ENCODE results near the gene IL6.

DNA sequence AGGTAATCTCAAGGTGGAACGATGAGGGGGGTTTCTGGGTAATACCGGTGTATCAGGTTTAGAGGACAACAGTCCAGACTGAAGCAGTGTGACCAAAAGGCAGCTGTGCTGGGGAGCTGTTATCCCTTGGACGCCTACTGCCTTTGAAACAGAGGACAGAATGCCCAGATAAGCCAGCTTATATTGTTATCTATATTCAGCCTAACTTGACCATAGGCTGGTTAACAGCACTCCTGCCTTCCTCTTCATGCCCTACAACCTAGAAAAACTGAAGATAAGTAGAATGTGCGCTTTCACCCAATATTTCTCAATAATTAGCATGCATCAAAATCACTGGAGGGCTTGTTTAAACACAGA lies 44.9 kb downstream of the IL6 start:
- TF ChIP-seq, protein P1, sequence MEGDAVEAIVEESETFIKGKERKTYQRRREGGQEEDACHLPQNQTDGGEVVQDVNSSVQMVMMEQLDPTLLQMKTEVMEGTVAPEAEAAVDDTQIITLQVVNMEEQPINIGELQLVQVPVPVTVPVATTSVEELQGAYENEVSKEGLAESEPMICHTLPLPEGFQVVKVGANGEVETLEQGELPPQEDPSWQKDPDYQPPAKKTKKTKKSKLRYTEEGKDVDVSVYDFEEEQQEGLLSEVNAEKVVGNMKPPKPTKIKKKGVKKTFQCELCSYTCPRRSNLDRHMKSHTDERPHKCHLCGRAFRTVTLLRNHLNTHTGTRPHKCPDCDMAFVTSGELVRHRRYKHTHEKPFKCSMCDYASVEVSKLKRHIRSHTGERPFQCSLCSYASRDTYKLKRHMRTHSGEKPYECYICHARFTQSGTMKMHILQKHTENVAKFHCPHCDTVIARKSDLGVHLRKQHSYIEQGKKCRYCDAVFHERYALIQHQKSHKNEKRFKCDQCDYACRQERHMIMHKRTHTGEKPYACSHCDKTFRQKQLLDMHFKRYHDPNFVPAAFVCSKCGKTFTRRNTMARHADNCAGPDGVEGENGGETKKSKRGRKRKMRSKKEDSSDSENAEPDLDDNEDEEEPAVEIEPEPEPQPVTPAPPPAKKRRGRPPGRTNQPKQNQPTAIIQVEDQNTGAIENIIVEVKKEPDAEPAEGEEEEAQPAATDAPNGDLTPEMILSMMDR (IDR thresholded peaks at IDR 0.05; ENCODE audit: insufficient read depth, low read length, poor library complexity, severe bottlenecking): no peak
- no peak for TF ChIP-seq EZH2phosphoT487 (conservative IDR thresholded peaks at IDR 0.05; ENCODE audit: low read length)

All from SU-DHL-6 (cell line).